ELR (cell line): Measurements from ENCODE around the gene PRKAR1B.

Source experiments
- DNase-seq: peaks from one replicate; pipeline ENCODE4 v3.0.0-alpha.2; 2015; ENCODE audit warnings: low read depth

Gene PRKAR1B

DNA sequence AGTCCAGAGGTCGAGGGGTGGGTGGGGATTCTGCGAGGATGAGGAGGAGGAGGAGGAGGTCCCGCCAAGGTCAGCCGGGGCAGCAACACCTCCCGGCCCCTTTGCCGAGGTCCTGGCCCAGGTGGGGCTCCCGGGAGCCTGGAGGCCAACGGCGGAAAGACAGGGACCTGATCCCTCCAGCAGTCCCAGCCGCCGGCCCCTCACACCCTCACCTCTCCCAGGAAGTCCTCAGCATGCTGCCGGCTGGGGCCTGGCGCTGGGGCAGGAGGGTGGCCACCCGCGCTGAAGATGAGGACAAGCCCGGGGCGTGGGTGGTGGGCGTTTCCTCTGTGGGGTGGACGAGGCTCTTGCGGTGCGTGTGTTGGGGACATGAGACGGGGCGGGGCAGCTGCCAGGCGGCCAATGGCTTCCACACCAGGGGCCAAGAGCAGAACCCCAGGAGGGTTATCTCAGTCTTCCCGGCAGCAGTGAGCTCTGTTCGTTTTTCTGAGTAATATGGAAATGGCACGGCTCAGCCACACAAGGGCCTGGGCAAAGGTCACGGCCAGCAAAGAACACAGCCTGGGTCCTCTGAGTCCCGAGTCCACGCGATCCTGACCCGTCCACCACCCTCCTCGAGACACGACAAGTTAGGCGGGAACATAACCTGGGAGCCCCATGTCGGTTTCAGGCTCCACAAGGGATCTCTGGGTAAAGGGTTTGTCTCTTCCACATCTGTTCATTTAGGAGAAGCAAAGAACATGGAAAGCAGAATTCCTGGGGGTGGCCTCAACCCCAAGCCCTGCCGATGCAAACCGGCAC, 124.5 kb downstream of the PRKAR1B start:
- DNase-seq, result no peak

DNA sequence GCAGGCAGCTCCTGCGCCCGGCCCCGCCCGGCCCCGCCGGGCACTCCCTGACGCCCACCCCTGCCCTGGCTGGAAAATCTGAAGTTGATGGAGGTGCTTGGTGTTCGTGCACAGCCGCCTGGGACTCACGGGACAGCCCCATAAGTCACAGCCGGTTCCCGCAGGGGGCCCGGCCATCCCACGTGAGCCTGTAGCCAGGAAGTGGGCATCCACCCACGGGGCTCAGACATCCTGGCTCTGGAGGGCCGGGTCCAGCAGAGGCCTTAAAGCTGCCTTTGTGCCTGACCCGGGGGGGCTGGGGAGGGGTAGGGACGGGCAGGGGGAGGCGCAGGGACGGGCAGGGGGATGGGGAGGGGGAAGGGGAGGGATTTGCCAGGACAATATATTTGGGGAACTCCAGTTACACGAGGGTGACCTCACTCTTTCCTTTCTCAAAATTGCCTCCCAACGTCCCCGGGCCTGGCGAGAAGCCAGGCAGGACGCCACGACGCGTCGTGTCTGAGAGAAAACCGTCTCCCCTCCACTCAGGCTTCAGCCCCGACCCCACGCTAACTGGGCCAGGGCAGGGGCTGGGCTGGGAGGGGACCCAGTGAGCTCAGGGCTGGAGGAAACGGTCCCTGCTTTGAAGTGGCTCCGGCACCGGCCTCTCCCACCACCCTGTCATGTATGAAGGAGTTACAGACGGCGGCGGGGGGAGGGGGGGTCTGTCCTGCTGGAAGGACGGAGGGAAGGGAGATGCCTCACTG, 125.3 kb downstream of the PRKAR1B start:
- no peak for DNase-seq

DNA sequence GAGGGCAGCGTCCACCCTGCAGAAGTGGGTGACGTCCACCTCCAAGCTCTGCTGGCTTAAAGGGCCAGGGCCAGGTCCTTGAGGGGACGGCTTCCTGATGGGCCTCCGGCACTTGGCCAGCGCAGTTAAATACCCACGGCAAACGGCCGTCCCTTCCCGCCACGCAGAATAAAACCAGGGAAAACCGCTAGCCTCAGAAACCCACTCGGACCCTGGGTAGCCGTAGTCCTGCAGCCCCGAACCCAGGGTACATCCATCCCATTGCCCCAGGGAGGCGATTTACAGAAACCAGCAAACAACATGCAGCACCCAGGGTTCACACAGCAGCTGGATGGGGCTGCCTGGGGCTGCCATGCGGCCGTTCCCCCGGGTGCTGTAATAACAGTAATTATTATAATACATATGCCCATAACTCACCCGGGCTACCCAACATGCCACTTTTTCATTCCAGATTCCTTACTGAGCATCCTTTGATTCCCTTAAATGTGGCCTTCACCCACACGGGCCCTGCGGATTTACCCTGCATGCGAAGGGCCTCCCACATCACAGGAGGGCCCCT, 126.0 kb downstream of the PRKAR1B start:
- no peak for DNase-seq

DNA sequence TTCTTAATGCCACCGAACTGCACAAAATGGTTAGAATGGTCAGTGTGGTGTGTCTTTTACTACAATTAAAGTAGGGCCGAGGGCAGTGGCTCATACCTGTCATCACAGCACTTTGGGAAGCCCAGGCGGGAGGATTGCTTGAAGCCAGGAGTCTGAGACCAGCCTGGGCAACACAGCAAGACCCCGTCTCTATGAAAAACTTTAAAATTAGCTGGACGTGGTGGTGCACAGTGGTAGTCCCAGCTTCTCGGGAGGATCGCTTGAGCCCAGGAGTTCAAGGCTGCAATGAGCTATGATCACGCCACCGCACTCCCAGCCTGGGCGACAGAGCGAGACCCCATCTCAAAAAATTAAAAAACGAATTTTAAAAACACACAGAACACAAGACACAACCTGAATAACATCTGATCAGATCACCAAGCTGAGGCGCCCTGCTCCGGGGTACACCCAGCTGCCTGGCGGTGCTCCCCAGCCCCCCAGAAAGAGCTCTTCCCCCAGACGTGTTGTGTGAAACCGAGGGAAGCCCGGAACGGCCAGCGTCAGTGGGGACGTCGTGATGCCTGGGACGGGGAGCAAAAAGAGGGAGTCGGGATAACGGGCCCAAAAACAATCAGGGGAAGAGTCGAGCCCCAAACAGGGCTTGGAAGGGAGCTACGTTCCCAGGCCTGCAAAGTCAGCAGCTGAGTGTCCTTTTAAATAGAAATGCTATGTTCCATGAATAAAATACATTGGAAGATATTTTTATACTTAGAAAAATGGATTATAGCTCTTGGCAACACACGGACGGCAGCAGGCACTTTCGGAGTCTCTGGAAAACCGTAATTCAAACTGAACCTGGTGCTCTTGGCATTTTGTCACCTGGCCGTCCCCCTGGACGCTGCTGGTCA, 126.7 kb downstream of the PRKAR1B start:
- DNase-seq, result no peak

DNA sequence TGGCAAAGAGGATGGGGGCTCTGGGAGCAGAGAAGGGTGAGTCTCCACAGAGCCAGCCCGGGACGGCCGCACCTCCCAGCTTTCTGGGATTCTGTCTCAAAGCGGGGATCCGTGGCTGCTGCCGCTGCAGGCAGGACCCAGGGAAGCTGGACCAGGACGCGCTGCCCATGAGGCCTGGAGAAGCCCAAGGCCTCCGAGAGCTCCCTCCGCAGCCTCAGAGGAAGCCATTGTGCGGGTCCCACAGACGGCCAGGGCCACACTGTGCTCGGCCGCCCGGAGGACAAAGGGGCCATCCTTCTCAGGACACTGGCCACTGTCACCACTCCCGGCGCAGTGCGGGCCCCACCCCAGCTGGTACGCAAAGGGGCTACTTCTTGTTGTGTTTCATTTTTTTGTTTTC, 128.2 kb downstream of the PRKAR1B start:
- DNase-seq, result no peak

DNA sequence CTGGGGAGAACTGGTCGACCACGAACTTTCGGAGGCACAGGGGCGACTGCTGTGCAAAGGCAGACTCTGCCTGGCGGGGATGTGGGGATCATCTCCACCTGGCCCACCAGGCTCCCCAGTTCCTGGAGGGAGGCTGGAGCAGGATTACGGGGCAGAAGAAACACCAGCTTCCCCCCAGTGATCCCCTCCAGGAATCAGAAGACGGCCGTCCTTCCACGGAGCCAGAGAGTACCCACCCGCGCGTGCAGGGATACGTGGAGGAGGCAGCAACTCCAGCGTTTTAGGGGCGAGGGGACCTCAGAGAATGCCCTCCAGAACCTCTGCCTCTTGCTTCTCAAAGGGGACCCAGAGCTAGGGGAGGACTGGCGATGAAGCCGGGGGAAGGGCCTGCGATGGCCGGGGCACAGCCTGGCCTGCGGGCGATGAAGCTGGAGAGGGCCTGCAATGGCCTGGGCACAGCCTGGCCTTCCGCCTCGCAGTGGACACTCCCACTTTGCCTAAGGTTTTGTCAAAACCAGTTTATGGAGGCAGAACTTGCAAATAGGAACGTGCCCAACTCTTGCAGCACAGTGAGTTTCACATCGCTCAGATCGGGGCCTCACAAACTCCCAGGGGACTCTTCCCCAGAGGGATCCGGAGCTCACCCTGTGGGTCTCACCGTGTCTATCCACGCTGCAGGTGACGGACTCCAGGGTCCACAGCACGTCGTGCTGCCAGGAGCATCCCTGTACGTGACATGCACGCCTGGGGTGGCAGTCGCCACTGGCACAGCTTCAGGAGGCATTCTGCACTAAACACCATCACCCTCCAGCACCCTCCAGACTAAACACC, 129.5 kb downstream of the PRKAR1B start:
- DNase-seq, result no peak

DNA sequence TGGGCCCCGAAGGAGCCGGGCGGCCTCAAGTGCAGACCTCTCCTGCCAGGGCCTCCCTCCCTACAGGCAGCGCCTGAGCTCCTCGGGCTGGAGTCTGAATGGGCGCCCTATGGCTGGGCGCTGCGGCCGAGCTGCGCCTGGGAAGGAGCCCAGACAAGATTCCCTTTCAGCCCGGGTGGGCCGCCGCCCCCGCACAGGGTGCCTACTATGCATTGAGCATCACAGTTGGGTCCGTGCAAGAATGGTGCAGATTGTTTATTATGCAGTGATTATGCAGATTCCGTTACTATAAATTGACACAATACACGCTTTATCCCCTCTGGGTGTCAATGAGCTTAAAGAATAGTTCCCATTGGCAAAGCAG, 130.3 kb downstream of the PRKAR1B start:
- DNase-seq, result no peak

DNA sequence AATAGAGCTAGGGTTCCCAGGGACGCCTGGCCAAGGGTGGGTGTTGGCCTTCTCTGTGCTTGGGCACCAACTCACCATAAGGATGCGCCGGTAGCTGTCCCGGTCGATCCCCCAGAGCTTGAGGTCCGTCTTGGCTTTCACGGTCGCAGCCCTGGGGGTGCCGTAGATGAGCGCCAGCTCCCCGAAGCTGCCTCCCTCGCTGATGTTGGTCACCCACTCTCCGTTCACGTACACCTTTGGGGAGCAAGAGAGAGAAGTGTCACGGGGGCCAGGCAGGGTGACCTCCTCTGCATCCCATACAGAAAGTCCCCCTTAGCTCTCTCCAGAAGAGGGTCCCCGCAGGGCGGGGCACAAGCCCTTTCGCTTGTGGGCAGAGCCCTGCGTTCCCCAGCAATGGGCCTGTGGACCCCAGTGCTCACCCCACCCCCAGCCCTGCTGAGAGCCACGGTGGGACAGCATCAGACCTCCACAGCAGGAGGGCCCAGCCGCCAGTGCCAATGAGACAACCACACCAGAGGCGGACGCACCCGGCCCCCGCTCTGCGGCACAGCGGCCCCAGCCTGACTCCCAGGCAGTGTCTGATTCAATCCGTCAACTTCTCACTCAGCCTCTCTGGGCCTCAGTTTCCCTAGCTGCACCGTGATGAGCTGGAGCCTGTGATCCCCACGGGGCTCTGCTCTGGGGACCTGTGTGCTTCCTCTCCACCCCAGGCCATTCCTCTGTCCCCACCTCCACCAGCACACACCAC, 130.8 kb downstream of the PRKAR1B start:
- DNase-seq, result no peak

DNA sequence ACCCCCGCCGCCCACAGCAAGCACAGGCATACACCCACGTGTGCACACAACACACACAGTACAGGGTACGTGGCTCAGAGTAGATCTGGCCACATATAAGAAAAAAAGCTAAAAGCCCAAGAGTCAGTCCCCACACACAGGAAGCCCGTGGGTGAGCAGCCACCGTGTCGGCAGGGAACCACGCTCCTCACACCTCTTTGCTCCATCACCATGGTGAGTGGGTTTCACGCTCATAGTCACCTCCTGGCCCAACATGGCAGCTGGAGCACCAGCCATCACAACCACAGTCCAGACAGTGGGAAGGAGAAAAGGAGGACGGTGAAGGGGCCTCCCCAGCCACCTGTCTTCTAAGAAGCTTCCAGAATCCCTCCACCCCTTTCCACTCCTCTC, 131.5 kb downstream of the PRKAR1B start:
- no peak for DNase-seq

DNA sequence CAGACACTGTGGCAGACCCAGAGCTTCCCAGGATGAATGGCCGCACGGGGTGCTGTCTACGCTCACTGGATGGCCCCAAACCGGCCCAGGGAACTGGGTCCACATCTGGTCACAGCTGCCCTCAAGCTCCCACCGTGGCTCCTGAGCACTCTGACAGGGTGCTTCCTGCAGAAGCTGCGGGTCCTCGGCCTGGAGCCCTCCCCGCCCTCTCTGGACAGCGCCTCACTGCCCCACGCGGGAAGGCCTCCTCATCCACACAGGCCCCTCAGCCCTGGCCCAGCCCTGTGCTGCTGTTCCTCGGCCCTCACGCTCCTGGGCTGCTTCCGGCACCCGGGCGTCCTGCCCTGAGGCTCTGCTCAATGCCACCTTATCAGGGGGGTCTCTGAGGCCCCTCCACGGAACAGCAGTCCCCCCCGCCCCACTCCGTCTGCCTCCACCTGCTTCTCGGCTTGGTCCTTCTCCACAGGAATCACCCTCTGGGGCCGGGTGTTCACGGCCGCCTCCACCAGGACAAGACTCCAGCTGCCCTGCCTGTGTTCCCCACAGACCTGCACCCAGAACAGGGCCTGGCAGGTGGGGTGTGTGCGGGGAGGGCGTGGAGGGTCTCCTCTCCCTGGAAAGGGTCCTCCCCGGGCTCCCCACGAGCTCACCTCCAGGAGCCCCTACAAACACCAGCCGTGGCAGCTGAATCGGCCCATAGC, 132.0 kb downstream of the PRKAR1B start:
- DNase-seq, result no peak

DNA sequence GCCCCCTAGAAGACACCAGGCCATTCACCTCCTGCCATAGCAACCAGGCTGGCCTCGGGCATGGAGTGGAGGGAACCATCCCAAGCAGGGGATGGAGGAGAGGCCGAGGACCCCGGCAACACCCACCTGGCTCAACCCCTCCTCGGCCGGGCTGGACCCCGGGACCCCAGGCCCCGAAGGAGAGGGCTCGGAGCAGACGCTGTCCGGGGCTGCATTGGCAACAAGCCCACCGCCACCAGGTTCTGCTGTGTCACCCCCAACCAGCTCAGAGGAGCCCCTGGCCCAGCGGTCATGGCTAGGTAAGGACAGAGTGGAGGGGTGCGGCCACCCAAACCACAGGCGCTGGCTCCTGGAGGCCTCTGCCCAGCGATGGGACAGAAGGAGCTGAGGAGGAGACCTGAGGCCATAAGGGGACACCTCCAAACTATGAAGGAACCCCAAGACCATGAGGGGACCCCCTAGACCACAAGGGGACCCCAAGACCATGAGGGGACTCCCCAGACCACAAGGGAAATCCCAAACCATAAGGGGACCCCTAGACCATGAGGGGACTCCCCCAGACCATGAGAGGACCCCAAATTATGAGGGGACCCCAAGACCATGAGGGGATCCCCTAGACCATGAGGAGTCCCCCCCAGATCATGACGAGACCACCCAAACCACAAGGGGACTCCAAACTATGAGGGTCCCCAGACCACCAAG, 132.7 kb downstream of the PRKAR1B start:
- no peak for DNase-seq

DNA sequence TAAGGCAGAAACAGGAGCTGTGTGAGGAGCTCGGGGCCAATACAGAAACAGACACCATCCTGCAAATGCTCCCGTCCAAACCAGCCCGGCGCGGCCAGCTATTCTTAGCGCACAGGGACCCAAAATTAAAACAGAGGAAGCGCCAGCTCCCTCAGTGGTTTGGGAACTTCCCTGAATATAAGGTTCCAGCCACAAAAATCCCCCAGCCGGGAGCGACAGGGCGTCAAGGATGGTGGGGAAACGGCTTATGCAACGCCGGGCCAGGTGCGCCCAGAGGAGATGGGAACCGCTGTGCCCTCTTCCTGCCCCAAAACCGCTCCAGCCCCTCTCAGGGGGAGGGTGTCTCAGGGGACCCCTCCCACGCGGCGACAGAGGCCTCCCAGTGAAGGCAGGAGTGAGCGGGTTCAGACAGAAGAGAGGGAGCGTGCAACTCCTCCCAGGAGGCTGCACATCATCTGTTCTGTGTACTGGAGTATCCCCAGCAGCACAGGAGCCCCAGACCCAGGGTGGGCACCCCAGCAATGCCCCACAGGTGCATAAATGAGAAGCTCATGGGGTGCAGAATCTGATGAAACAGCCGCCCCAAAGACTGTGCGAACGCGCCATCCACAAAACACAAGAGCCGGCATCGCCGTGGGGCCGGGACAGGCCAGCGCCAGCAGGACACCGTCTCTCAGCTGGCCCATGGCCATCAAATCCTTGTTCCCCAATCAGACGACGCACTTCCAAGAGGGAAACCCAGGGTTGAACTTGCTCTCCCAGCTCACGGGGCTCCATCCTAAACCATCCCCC, 133.6 kb downstream of the PRKAR1B start:
- no peak for DNase-seq

DNA sequence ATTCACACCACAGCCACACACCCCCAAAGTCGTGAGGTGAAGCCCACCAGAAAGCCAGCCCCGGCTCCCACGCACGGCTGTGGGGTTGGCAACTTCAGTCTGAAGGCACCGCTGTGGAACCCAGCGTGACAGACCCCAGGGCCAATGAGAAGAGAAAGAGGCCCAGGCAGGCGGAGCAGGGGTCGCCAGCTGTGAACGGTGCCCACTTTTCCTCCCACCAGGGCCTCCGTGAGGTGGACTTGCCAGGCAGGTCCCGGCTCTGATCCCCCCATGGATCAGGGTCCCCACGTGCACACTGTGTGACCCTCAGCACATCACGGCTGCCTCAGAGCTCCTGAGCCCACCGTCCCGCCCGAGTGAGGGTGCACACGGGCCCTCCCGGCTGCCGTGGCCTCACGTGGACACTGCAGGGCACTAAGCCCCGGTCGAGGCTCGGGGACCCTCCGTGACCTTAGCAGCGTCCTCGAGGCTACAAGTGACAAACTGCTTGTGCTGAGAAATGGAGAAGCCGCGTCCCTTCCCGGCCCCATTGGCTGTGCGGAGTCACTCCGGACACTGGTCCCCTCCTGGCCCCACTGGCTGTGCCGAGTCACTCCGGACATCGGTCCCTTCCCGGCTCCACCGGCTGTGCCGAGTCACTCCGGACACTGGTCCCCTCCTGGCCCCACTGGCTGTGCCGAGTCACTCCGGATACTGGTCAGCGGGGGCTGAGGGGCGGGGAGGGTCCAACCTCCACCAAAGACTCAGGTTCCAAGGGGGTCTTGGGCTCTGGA, 135.0 kb downstream of the PRKAR1B start:
- DNase-seq, result no peak

DNA sequence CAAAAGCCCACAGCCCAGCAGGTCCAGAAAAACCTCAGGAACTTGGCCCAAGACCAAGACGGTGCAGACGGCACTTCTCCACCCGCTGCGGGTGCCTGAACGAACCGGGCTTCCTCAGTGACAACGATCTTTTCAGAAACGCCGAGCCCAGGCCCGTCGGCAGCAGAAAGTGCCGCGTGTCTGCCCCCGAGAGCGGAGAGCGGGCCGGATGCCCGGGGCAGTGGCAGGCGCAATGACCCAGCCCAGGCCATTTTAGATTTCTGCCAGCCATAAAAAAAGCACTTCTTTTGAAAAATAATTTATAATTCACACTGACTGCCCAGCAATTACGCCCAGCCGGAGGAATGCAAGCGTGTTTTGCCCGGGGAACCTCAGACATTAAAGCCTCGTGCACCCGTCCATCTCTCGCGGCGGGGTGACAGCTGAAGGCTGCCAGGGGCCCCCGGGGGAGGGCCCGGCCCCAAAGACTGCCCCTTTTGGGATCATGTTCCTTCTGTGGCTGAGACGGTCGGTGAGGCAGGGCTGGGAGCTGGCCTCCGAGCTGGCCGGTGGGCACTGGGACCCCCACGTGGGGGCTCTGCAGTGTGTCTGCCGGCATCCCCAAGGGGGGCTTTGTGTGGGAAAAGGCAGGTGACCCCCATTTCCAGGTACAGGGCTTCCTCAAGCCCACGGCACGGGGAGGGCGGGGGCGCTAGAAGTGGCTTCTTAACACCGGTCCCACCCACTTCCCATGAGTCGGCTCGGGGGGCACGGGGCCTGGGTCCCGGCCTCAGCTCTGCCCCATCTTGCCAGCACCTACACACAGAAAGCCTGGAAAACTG, 136.1 kb downstream of the PRKAR1B start:
- no peak for DNase-seq

DNA sequence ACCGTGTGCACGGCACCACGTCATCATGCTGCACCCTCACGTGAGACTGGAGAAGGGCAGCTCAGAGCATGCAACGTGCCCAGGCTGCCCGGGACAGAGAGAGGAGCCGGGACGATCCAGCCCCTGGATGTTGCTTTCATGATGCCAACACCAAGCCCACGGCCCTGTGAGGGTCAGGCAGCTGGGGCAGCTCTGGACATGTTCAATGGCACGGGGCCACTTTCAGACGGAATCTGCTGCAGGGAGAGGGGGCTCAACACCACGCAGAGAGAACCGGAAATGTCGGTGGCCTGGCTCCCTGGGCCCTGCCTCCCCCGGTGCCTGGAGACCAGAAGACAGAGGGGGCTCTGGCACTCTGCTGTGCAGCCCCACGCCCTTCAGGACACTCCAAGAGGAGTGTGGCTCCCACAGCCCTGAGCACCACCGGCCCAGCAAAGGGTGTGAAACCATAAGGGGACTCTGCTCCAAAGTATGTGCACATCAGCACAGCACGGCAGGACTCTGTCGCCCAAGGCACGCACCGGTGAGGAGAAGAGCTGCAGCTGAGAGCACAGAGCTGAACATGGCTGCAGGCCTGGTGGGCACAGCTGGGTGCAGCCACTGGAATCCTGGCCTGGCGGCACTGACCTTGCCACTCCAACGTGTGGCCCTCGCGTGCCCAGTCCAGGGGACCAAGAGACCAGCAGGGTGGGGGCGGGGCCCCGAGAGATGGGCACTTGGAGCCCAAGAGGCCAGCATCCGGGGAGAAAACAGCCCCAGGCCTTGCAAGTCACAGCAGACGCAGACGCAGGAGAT, 137.1 kb downstream of the PRKAR1B start:
- DNase-seq, result no peak

DNA sequence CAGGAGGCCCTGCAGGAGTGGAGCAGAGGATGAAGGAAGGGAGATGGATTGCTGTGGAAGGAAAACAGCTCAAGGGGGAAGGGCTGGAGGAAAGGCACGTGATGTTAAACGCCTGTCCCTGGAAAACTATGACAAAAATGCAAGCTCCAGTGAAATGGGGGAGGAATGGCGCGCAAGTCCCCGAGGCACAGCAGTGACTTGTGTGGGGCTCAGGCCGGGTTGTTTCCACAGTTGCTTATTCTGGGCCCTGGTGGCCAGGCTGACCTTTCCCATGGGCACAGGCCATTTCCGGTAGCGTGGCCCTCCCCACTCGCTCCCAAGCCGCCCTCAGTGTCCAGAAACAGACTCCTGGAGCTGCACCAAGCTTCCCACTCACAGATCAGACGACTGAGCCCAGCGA, 139.3 kb downstream of the PRKAR1B start:
- DNase-seq, result no peak
